Common myeloid progenitor, CD34-positive (primary cell): ENCODE data around the gene NPY.
"Not testable (repeated sequence)": the region's sequence is repeated elsewhere in the genome, so short reads cannot be mapped to it uniquely, and the experiment has no call there.

Source experiments
- CTCF ChIA-PET: fragments of 350-600 bp; sonication (Branson Sonifier 250); formaldehyde crosslinking; loops from one replicate; lab custom pipeline; 2021; ENCODE audit warnings: antibody characterized with exemption; lab: Charles Lee
- POLR2A ChIA-PET: fragments of 350-600 bp; sonication (Branson Sonifier 250); formaldehyde crosslinking; loops from one replicate; lab custom pipeline; 2021; ENCODE audit warnings: antibody characterized with exemption; lab: Charles Lee
- DNase-seq, 3 donors: peaks; one replicate each; pipeline versions ENCODE4 v3.0.0 to v3.0.0-alpha.2; 2013
- H3K27ac ChIP-seq, 2 experiments: 1 replicate in 1 of 2; 2 replicates in 1 of 2; pipeline ENCODE4 v1.7.0; 2013; ENCODE audit warnings: inconsistent platforms in 2 of 2, low read length in 2 of 2, mild to moderate bottlenecking in 2 of 2, low read depth in 1 of 2, moderate library complexity in 1 of 2; ENCODE audit not compliant: severe bottlenecking in 2 of 2, insufficient read depth in 1 of 2, poor library complexity in 1 of 2
- H3K27me3 ChIP-seq, 5 experiments: replicated peaks in 2 of 5; 1 replicate in 3 of 5; 2 replicates in 2 of 5; pipeline versions ENCODE4 v1.6.1 to v1.7.0; 2013; ENCODE audit warnings: low read length in 4 of 5, mild to moderate bottlenecking in 2 of 5, moderate library complexity in 2 of 5, inconsistent platforms in 1 of 5; ENCODE audit not compliant: insufficient read depth in 5 of 5, control insufficient read depth in 4 of 5
- H3K36me3 ChIP-seq, 4 experiments: 1 replicate in 2 of 4; 2 replicates in 2 of 4; pipeline versions ENCODE4 v1.6.1 to v1.7.0; 2013; ENCODE audit warnings: low read length in 3 of 4, control low read depth in 1 of 4, mild to moderate bottlenecking in 1 of 4; ENCODE audit not compliant: control insufficient read depth in 4 of 4, insufficient read depth in 4 of 4
- H3K4me1 ChIP-seq, 4 experiments: 1 replicate in 3 of 4; 2 replicates in 1 of 4; pipeline versions ENCODE4 v1.6.1 to v1.7.1; 2013; ENCODE audit warnings: low read length in 3 of 4, mild to moderate bottlenecking in 3 of 4, control low read depth in 1 of 4, inconsistent platforms in 1 of 4, moderate library complexity in 1 of 4; ENCODE audit not compliant: control insufficient read depth in 4 of 4, insufficient read depth in 4 of 4; ENCODE audit errors: control extremely low read depth in 1 of 4
- H3K4me3 ChIP-seq, 7 experiments: 1 replicate in 4 of 7; 2 replicates in 3 of 7; pipeline versions ENCODE4 v1.5.1 to v1.7.0; 2013; ENCODE audit warnings: mild to moderate bottlenecking in 7 of 7, low read length in 6 of 7, moderate library complexity in 6 of 7, inconsistent platforms in 2 of 7, low read depth in 2 of 7, control low read depth in 1 of 7; ENCODE audit not compliant: insufficient read depth in 4 of 7, control insufficient read depth in 1 of 7; ENCODE audit errors: extremely low read depth in 1 of 7
- H3K9me3 ChIP-seq, 5 experiments: 1 replicate in 4 of 5; 2 replicates in 1 of 5; pipeline versions ENCODE4 v1.6.1 to v1.7.1; 2013; ENCODE audit warnings: low read length in 4 of 5, mild to moderate bottlenecking in 2 of 5, inconsistent platforms in 1 of 5, low read depth in 1 of 5, moderate library complexity in 1 of 5; ENCODE audit not compliant: control insufficient read depth in 4 of 5, insufficient read depth in 2 of 5; ENCODE audit errors: control extremely low read depth in 1 of 5
- WGBS: methylation state at CpG from one replicate; pipeline ENCODE4 v1.1.5; 2013; ENCODE audit not compliant: insufficient coverage; 5-methylcytosine and 5-hydroxymethylcytosine counted together

Gene NPY

GRCh38 chr7:24255139-24255538, 28.9 kb upstream of the NPY start:
- 70% methylated on average over 2 of the region's 6 CpGs for WGBS
- H3K27me3 ChIP-seq, result peaks cover 0 to 14% (median 4%) of the 10 kb centered on the region in 5 experiments
- H3K4me3 ChIP-seq, result no peak overlapping the region
- ChIA-PET CTCF (interaction anchor here (1.0 kb wide), 1 partner anchor 28 kb away, joined by 3 read pairs; no protein-coding TSS in a partner anchor), POLR2A (no interaction called here)
- no peak overlapping the region for H3K27ac ChIP-seq
- no peaks in the 10 kb centered on the region for H3K36me3 ChIP-seq
- peak; percentile 12 to 57 (median 50) for DNase-seq
- H3K4me1 ChIP-seq, result peaks cover 0 to 5% (median 0%) of the 10 kb centered on the region in 4 experiments
- peaks cover 0 to 24% (median 8%) of the 10 kb centered on the region in 5 experiments for H3K9me3 ChIP-seq

GRCh38 chr7:24258324-24258723, 25.7 kb upstream of the NPY start:
- H3K9me3 ChIP-seq, H3K27ac ChIP-seq, POLR2A ChIA-PET, H3K4me1 ChIP-seq, CTCF ChIA-PET, H3K36me3 ChIP-seq, H3K4me3 ChIP-seq, DNase-seq: not testable (repeated sequence)
- peaks cover 0 to 17% (median 4%) of the 10 kb centered on the region in 5 experiments for H3K27me3 ChIP-seq
- WGBS, result 100% methylated on average over 1 of the region's 1 CpG

GRCh38 chr7:24271938-24272337, 12.1 kb upstream of the NPY start:
- DNase-seq, result no peak
- WGBS, result 100% methylated on average over 1 of the region's 4 CpGs
- Histone ChIP-seq H3K27ac (no peak overlapping the region), H3K9me3 (peaks cover 0 to 6% (median 0%) of the 10 kb centered on the region in 5 experiments), H3K36me3 (no peaks in the 10 kb centered on the region), H3K4me3 (no peak overlapping the region), H3K27me3 (no peaks in the 10 kb centered on the region), H3K4me1 (no peaks in the 10 kb centered on the region)
- POLR2A ChIA-PET, result no interaction called here
- CTCF ChIA-PET, result no interaction called here

- peaks cover 2 to 55% (median 19%) of the 10 kb centered on the region in 5 experiments for H3K27me3 ChIP-seq
- H3K36me3 ChIP-seq, result no peaks in the 10 kb centered on the region
- no peak for DNase-seq
- no peak overlapping the region for H3K4me3 ChIP-seq
- H3K27ac ChIP-seq, result no peak overlapping the region
- POLR2A ChIA-PET, result no interaction called here
- no peaks in the 10 kb centered on the region for H3K9me3 ChIP-seq
- peaks cover 0 to 13% (median 12%) of the 10 kb centered on the region in 4 experiments for H3K4me1 ChIP-seq
- CTCF ChIA-PET, result no interaction called here
Observed at GRCh38 chr7:24279512-24279911, 4.5 kb upstream of the NPY start.

GRCh38 chr7:24283554-24283896, 465 bp upstream of the NPY start:
- Histone ChIP-seq H3K27me3 (peaks cover 12 to 95% (median 43%) of the 10 kb centered on the region in 5 experiments), H3K9me3 (no peaks in the 10 kb centered on the region), H3K27ac (no peak overlapping the region), H3K36me3 (no peaks in the 10 kb centered on the region), H3K4me1 (peaks cover 0 to 24% (median 15%) of the 10 kb centered on the region in 4 experiments), H3K4me3 (peak overlapping the region in 5 of 7 experiments; percentile 3 to 63 (median 19))
- peak; percentile 34 to 89 (median 82) for DNase-seq
- ChIA-PET CTCF (interaction anchor here (1.1 kb wide), 1 partner anchor 10 kb away, joined by 3 read pairs; no protein-coding TSS in a partner anchor), POLR2A (no interaction called here)
- WGBS, result 0% methylated on average over 17 of the region's 19 CpGs

GRCh38 chr7:24284699-24285506, 913 bp downstream of the NPY start:
- WGBS, result 2% methylated on average over 26 of the region's 51 CpGs
- H3K4me3 ChIP-seq, result peak overlapping the region in 4 of 7 experiments; percentile 11 to 63 (median 54)
- peaks cover 0 to 24% (median 15%) of the 10 kb centered on the region in 4 experiments for H3K4me1 ChIP-seq
- no peaks in the 10 kb centered on the region for H3K36me3 ChIP-seq
- ChIA-PET POLR2A (no interaction called here), CTCF (no interaction called here)
- H3K27me3 ChIP-seq, result peaks cover 12 to 95% (median 47%) of the 10 kb centered on the region in 5 experiments
- no peaks in the 10 kb centered on the region for H3K9me3 ChIP-seq
- H3K27ac ChIP-seq, result no peak overlapping the region
- DNase-seq, result peak in 2 of 3 donors; percentile 11 to 32

- peak; percentile 76 to 82 (median 82) for DNase-seq
Observed at GRCh38 chr7:24290004-24290641, 6.1 kb downstream of the NPY start.

More at GRCh38 chr7:24290004-24290641, 6.1 kb downstream of the NPY start:
- Histone ChIP-seq H3K9me3 (no peaks in the 10 kb centered on the region), H3K27ac (no peak overlapping the region), H3K27me3 (peaks cover 10 to 51% (median 28%) of the 10 kb centered on the region in 5 experiments), H3K36me3 (no peaks in the 10 kb centered on the region), H3K4me1 (peaks cover 0 to 6% (median 2%) of the 10 kb centered on the region in 4 experiments), H3K4me3 (no peak overlapping the region)
- CTCF ChIA-PET, result interaction anchor here (0.7 to 2.4 kb wide), 16 partner anchors 8 to 470 kb away, joined by 3 to 13 read pairs (median 3); no protein-coding TSS in a partner anchor
- WGBS, result 0% methylated on average over 1 of the region's 5 CpGs
- POLR2A ChIA-PET, result no interaction called here
